Astrocyte of the spinal cord (primary cell): ENCODE data around the gene TMEM38A.

Source experiments
- DNase-seq: peaks from one replicate; pipeline ENCODE4 v3.0.0; 2011; ENCODE audit warnings: low read depth, low spot score
- H3K4me3 ChIP-seq: 2 replicates; pipeline ENCODE4 v1.5.1; 2011; ENCODE audit warnings: low read depth, mild to moderate bottlenecking, low read length, moderate library complexity
- CTCF ChIP-seq: IDR thresholded peaks from 2 replicates; pipeline ENCODE4 v1.5.1; 2012; ENCODE audit warnings: low read depth, mild to moderate bottlenecking, low read length, inconsistent platforms
- in situ Hi-C: cut with HindIII; loops from 2 replicates; pipeline ENCODE4 v1.10.0; 2017; ENCODE audit warnings: low sequenced_read_pairs

TMEM38A gene

GRCh38 chr19:16631465-16631864, 29.5 kb upstream of the TMEM38A start:
- TF ChIP-seq CTCF: no peak
- no peak overlapping the region for H3K4me3 ChIP-seq
- DNase-seq: no peak
- in situ Hi-C loops: no loop called here

- no peak for DNase-seq
- TF ChIP-seq CTCF: no peak
- no peak overlapping the region for H3K4me3 ChIP-seq
- in situ Hi-C loops: no loop called here
Observed at GRCh38 chr19:16637535-16637934, 23.4 kb upstream of the TMEM38A start.

- H3K4me3 ChIP-seq: no peak overlapping the region
- in situ Hi-C loops: no loop called here
- no peak for TF ChIP-seq CTCF
- DNase-seq: no peak
Observed at GRCh38 chr19:16638666-16639065, 22.3 kb upstream of the TMEM38A start.

GRCh38 chr19:16640951-16641350, 20.0 kb upstream of the TMEM38A start:
- in situ Hi-C loops: no loop called here
- DNase-seq: no peak

GRCh38 chr19:16641695-16642094, 19.2 kb upstream of the TMEM38A start:
- DNase-seq: no peak
- TF ChIP-seq CTCF: no peak
- in situ Hi-C loops: no loop called here
- H3K4me3 ChIP-seq: no peak overlapping the region

More at GRCh38 chr19:16640951-16641350, 20.0 kb upstream of the TMEM38A start:
- no peak overlapping the region for H3K4me3 ChIP-seq
- TF ChIP-seq CTCF: no peak

- in situ Hi-C loops: no loop called here
- no peak for DNase-seq
- TF ChIP-seq CTCF: no peak
- H3K4me3 ChIP-seq: no peak overlapping the region
Observed at GRCh38 chr19:16645140-16645539, 15.8 kb upstream of the TMEM38A start.

- DNase-seq: no peak
- in situ Hi-C loops: no loop called here
- H3K4me3 ChIP-seq: no peak overlapping the region
- TF ChIP-seq CTCF: no peak
Observed at GRCh38 chr19:16649734-16650133, 11.2 kb upstream of the TMEM38A start.
